IPS-20b (cell line): Measurements from ENCODE around the gene MSS51.

Source experiments
- H3K27ac ChIP-seq: one replicate; pipeline ENCODE4 v1.5.1; 2013; ENCODE audit warnings: low read length
- H3K27me3 ChIP-seq: 2 replicates; pipeline ENCODE4 v1.6.1; 2013; ENCODE audit warnings: mild to moderate bottlenecking, low read length, inconsistent platforms; ENCODE audit not compliant: insufficient read depth
- H3K36me3 ChIP-seq: 2 replicates; pipeline ENCODE4 v1.6.1; 2013; ENCODE audit warnings: low read depth, mild to moderate bottlenecking, inconsistent platforms, low read length, moderate library complexity; ENCODE audit not compliant: insufficient read depth
- H3K4me1 ChIP-seq: 2 replicates; pipeline ENCODE4 v1.6.1; 2013; ENCODE audit warnings: mild to moderate bottlenecking, control low read depth, inconsistent platforms, low read length, moderate library complexity; ENCODE audit not compliant: insufficient read depth
- H3K4me3 ChIP-seq: 2 replicates; pipeline ENCODE4 v1.5.1; 2013; ENCODE audit warnings: mild to moderate bottlenecking, low read length, inconsistent platforms
- H3K9ac ChIP-seq: 2 replicates; pipeline ENCODE4 v1.6.1; 2013; ENCODE audit warnings: low read depth, mild to moderate bottlenecking, inconsistent platforms, low read length, moderate library complexity
- H3K9me3 ChIP-seq: 2 replicates; pipeline ENCODE4 v1.6.1; 2013; ENCODE audit warnings: mild to moderate bottlenecking, low read depth, low read length, inconsistent platforms; ENCODE audit not compliant: insufficient read depth

MSS51 gene

GRCh38 chr10:73433538-73433867, at the start of gene MSS51:
Gene MSS51 (minus strand): TSS chr10:73433561. CDS start chr10:73428284, 5,277 bp downstream.
- Histone ChIP-seq H3K4me1 (no peaks in the 10 kb centered on the region), H3K27ac (no peak within 1 kb of the TSS), H3K9ac (no peak within 1 kb of the TSS), H3K4me3 (no peak within 1 kb of the TSS), H3K36me3 (peaks cover 20% of the 10 kb centered on the region), H3K9me3 (no peaks in the 10 kb centered on the region), H3K27me3 (no peaks in the 10 kb centered on the region)

- no peak overlapping the region for H3K4me3 ChIP-seq
- no peaks in the 10 kb centered on the region; the same call in 1 of the 2 replicates for H3K4me1 ChIP-seq
- H3K9ac ChIP-seq: no peak overlapping the region
- H3K27ac ChIP-seq: no peak overlapping the region
- H3K36me3 ChIP-seq: peaks cover 45% of the 10 kb centered on the region
- no peaks in the 10 kb centered on the region for H3K9me3 ChIP-seq
- H3K27me3 ChIP-seq: no peaks in the 10 kb centered on the region
Measured at GRCh38 chr10:73480158-73480557, 46.8 kb upstream of the MSS51 start.

- H3K36me3 ChIP-seq: peaks cover 53% of the 10 kb centered on the region
- H3K4me3 ChIP-seq: no peak overlapping the region
- no peak overlapping the region for H3K27ac ChIP-seq
- H3K9me3 ChIP-seq: no peaks in the 10 kb centered on the region
- no peak overlapping the region for H3K9ac ChIP-seq
- no peaks in the 10 kb centered on the region for H3K27me3 ChIP-seq
- no peaks in the 10 kb centered on the region; the same call in 1 of the 2 replicates for H3K4me1 ChIP-seq
Measured at GRCh38 chr10:73478636-73479035, 45.3 kb upstream of the MSS51 start.

GRCh38 chr10:73471226-73471625, 37.9 kb upstream of the MSS51 start:
- H3K36me3 ChIP-seq: peaks cover 72% of the 10 kb centered on the region

GRCh38 chr10:73469579-73469978, 36.2 kb upstream of the MSS51 start:
- no peak overlapping the region for H3K27ac ChIP-seq
- H3K4me1 ChIP-seq: no peaks in the 10 kb centered on the region
- H3K4me3 ChIP-seq: no peak overlapping the region
- peaks cover 71% of the 10 kb centered on the region for H3K36me3 ChIP-seq
- H3K9me3 ChIP-seq: no peaks in the 10 kb centered on the region
- H3K9ac ChIP-seq: no peak overlapping the region
- no peaks in the 10 kb centered on the region for H3K27me3 ChIP-seq

More at GRCh38 chr10:73471226-73471625, 37.9 kb upstream of the MSS51 start:
- Histone ChIP-seq H3K4me1 (no peaks in the 10 kb centered on the region), H3K27me3 (no peaks in the 10 kb centered on the region), H3K27ac (no peak overlapping the region), H3K9ac (no peak overlapping the region), H3K4me3 (no peak overlapping the region), H3K9me3 (no peaks in the 10 kb centered on the region)

- no peak overlapping the region for H3K27ac ChIP-seq
- peaks cover 66% of the 10 kb centered on the region for H3K36me3 ChIP-seq
- no peaks in the 10 kb centered on the region for H3K4me1 ChIP-seq
- H3K4me3 ChIP-seq: no peak overlapping the region
- H3K9me3 ChIP-seq: no peaks in the 10 kb centered on the region
- no peak overlapping the region for H3K9ac ChIP-seq
- H3K27me3 ChIP-seq: no peaks in the 10 kb centered on the region
Measured at GRCh38 chr10:73467206-73467605, 33.8 kb upstream of the MSS51 start.

- no peaks in the 10 kb centered on the region for H3K4me1 ChIP-seq
- H3K36me3 ChIP-seq: peaks cover 58% of the 10 kb centered on the region
- H3K9me3 ChIP-seq: no peaks in the 10 kb centered on the region
- no peaks in the 10 kb centered on the region for H3K27me3 ChIP-seq
- H3K4me3 ChIP-seq: no peak overlapping the region
- no peak overlapping the region for H3K9ac ChIP-seq
- H3K27ac ChIP-seq: no peak overlapping the region
Measured at GRCh38 chr10:73465978-73466726, 32.8 kb upstream of the MSS51 start.

- Histone ChIP-seq H3K4me3 (no peak overlapping the region), H3K27me3 (no peaks in the 10 kb centered on the region), H3K27ac (no peak overlapping the region), H3K9ac (no peak overlapping the region; the same call in 1 of the 2 replicates), H3K9me3 (no peaks in the 10 kb centered on the region), H3K4me1 (no peaks in the 10 kb centered on the region; the same call in 1 of the 2 replicates), H3K36me3 (peaks cover 14% of the 10 kb centered on the region)
Measured at GRCh38 chr10:73460897-73461296, 27.5 kb upstream of the MSS51 start.

GRCh38 chr10:73459683-73460314, 26.4 kb upstream of the MSS51 start:
- Histone ChIP-seq H3K9me3 (no peaks in the 10 kb centered on the region), H3K36me3 (peaks cover 4% of the 10 kb centered on the region; the same call in 1 of the 2 replicates), H3K27me3 (no peaks in the 10 kb centered on the region), H3K9ac (no peak overlapping the region), H3K27ac (no peak overlapping the region), H3K4me3 (no peak overlapping the region), H3K4me1 (no peaks in the 10 kb centered on the region; the same call in 1 of the 2 replicates)

GRCh38 chr10:73456187-73456890, 23.0 kb upstream of the MSS51 start:
- Histone ChIP-seq H3K4me3 (no peak overlapping the region), H3K4me1 (no peaks in the 10 kb centered on the region; the same call in 1 of the 2 replicates), H3K27ac (no peak overlapping the region), H3K9ac (no peak overlapping the region), H3K36me3 (peaks cover 6% of the 10 kb centered on the region; the same call in 1 of the 2 replicates), H3K9me3 (no peaks in the 10 kb centered on the region), H3K27me3 (no peaks in the 10 kb centered on the region)

GRCh38 chr10:73449113-73449512, 15.8 kb upstream of the MSS51 start:
- H3K9ac ChIP-seq: no peak overlapping the region
- no peaks in the 10 kb centered on the region for H3K27me3 ChIP-seq
- H3K9me3 ChIP-seq: no peaks in the 10 kb centered on the region
- H3K4me3 ChIP-seq: no peak overlapping the region
- H3K27ac ChIP-seq: no peak overlapping the region
- no peaks in the 10 kb centered on the region for H3K4me1 ChIP-seq
- H3K36me3 ChIP-seq: peaks cover 33% of the 10 kb centered on the region
